D721Med (cell line): Measurements from ENCODE around the gene VEZT.
"Not testable (repeated sequence)": the region's sequence is repeated elsewhere in the genome, so short reads cannot be mapped to it uniquely, and the experiment has no call there.

ENCODE experiments used
- DNase-seq: peaks from one replicate; pipeline ENCODE4 v3.0.0; 2011; ENCODE audit warnings: low spot score; ENCODE audit not compliant: insufficient read length
- FAIRE-seq: peaks from 2 replicates; lab custom pipeline; 2011; peaks lifted over from hg19 to GRCh38; lab: Jason Lieb, UNC
- CTCF ChIP-seq: IDR thresholded peaks from 2 replicates; pipeline ENCODE4 v1.5.1; 2012; ENCODE audit warnings: mild to moderate bottlenecking, control low read depth; ENCODE audit not compliant: insufficient read depth; ENCODE audit errors: missing control alignments

VEZT gene

GRCh38 chr12:95191060-95191696, 26.4 kb upstream of the VEZT start:
- no peak for TF ChIP-seq CTCF
- FAIRE-seq (no peak), DNase-seq (no peak)

- FAIRE-seq, result no peak
- no peak for TF ChIP-seq CTCF
- DNase-seq, result no peak
Observed at GRCh38 chr12:95192271-95192670, 25.3 kb upstream of the VEZT start.

- TF ChIP-seq CTCF, result no peak
- FAIRE-seq, result no peak
Observed at GRCh38 chr12:95193139-95193538, 24.5 kb upstream of the VEZT start.

GRCh38 chr12:95195122-95195521, 22.5 kb upstream of the VEZT start:
- no peak for TF ChIP-seq CTCF
- DNase-seq (no peak), FAIRE-seq (no peak)

More at GRCh38 chr12:95193139-95193538, 24.5 kb upstream of the VEZT start:
- DNase-seq, result no peak

- DNase-seq, FAIRE-seq: not testable (repeated sequence)
Observed at GRCh38 chr12:95196875-95197569, 20.6 kb upstream of the VEZT start.

- TF ChIP-seq CTCF, result no peak
- FAIRE-seq (no peak), DNase-seq (no peak)
Observed at GRCh38 chr12:95197636-95198035, 20.0 kb upstream of the VEZT start.

- no peak for TF ChIP-seq CTCF
- FAIRE-seq (no peak), DNase-seq (no peak)
Observed at GRCh38 chr12:95198914-95199313, 18.7 kb upstream of the VEZT start.
